Stimulated activated naive B cell treated with anti-CD40 and anti-IgM and Interleukin-4, amounts not matched to agents 10 μg/mL and 1 μg/mL and 100 μg/mL, for 72 hours (primary cell): ENCODE results near the gene GAS7.

ENCODE experiments used
- ATAC-seq, 2 donors: fragments of 150-1000 bp; cut with Tn5 transposase; replicated peaks; 2 replicates each; pipeline ENCODE4 v1.10.0; 2021; ENCODE audit warnings: moderate library complexity in 1 of 2
- DNase-seq: peaks from one replicate; pipeline ENCODE4 v3.0.0; 2021
- H3K27ac Mint-ChIP-seq: one replicate; pipeline ENCODE4 v1.8.0; 2022; ENCODE audit warnings: mild to moderate bottlenecking, mixed read lengths
- H3K27me3 Mint-ChIP-seq, 2 donors: one replicate each; pipeline ENCODE4 v1.8.0; 2022; ENCODE audit warnings: mixed read lengths in 2 of 2
- H3K36me3 Mint-ChIP-seq, 2 donors: one replicate each; pipeline ENCODE4 v1.8.0; 2022; ENCODE audit warnings: mixed read lengths in 2 of 2, mild to moderate bottlenecking in 1 of 2
- H3K4me1 Mint-ChIP-seq, 2 donors: one replicate each; pipeline ENCODE4 v1.8.0; 2022; ENCODE audit warnings: mixed read lengths in 2 of 2, mild to moderate bottlenecking in 1 of 2
- H3K4me3 Mint-ChIP-seq, 2 donors: one replicate each; pipeline ENCODE4 v1.8.0; 2022; ENCODE audit warnings: mild to moderate bottlenecking in 2 of 2, mixed read lengths in 2 of 2, moderate library complexity in 1 of 2
- H3K9me3 Mint-ChIP-seq, 2 donors: one replicate each; pipeline ENCODE4 v1.8.0; 2022; ENCODE audit warnings: mixed read lengths in 2 of 2, mild to moderate bottlenecking in 1 of 2

The GAS7 gene

DNA sequence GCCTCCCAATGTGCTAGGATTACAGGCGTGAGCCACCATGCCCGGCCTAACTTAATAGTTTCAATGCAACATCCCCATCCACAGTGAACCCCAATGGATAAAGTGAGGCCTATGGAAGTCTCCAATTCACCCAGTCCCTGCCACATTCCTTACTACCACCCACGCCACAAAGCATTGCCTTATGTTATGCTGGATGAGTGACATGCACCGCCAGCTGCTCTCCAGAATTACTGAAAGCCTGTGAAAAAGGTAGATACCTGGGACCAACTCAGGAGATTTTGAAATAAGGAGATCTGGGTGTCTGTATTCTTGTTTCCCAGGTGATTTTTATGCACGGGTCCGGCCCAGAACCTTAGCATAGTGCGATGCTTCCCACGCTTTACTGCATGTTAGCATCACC is 16.9 kb upstream of the GAS7 start:
- Mint-ChIP-seq H3K27ac (no peak overlapping the region), H3K4me3 (no peak overlapping the region), H3K27me3 (no peaks in the 10 kb centered on the region), H3K4me1 (peaks cover 0 to 2% of the 10 kb centered on the region in 2 donors), H3K9me3 (peaks cover 9 to 15% of the 10 kb centered on the region in 2 donors), H3K36me3 (peaks cover 5 to 7% of the 10 kb centered on the region in 2 donors)
- DNase-seq (no peak), ATAC-seq (no peak)

DNA sequence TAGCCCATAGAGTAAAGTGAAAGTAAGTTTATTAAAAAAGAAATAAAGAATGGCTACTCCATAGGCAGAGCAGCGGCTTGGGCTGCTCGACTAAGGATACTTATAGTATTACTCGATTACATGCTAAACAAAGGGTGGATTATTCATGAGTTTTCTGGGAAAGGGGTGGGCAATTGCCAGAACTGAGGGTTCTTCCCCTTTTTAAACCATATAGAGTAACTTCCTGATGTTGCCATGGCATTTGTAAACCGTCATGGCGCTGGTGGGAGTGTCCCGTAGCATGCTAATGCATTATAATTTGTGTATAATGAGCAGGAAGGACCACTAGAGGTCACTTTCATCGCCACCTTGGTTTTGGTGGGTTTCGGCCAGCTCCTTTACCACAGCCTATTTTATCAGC is 13.3 kb upstream of the GAS7 start:
- DNase-seq (no peak), ATAC-seq (no peak)
- peaks cover 0 to 2% of the 10 kb centered on the region in 2 donors for H3K4me1 Mint-ChIP-seq
- H3K36me3 Mint-ChIP-seq: no peaks in the 10 kb centered on the region
- H3K9me3 Mint-ChIP-seq: no peaks in the 10 kb centered on the region
- no peak overlapping the region for H3K4me3 Mint-ChIP-seq
- no peaks in the 10 kb centered on the region for H3K27me3 Mint-ChIP-seq
- no peak overlapping the region for H3K27ac Mint-ChIP-seq

DNA sequence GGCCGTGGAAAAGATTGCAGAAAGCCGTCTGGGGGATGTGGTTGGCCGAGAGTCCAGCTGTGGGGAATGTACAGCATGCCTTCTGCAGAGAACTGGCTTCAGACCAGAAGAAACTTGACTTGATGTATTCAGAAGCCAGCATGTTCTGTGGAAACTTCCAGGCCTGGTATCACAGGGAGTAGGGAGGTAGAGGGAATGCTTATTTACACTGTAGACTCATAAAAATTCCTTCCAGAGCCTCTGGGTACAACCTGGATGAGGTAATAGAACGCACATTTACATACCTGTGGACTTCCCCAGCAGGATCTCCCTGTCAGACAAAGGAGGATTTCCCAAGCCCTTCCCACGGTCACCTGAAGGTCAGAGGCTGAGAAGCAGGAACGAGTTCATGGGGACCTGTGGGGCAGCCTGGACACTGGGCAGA is 11.8 kb upstream of the GAS7 start:
- no peak for ATAC-seq

DNA sequence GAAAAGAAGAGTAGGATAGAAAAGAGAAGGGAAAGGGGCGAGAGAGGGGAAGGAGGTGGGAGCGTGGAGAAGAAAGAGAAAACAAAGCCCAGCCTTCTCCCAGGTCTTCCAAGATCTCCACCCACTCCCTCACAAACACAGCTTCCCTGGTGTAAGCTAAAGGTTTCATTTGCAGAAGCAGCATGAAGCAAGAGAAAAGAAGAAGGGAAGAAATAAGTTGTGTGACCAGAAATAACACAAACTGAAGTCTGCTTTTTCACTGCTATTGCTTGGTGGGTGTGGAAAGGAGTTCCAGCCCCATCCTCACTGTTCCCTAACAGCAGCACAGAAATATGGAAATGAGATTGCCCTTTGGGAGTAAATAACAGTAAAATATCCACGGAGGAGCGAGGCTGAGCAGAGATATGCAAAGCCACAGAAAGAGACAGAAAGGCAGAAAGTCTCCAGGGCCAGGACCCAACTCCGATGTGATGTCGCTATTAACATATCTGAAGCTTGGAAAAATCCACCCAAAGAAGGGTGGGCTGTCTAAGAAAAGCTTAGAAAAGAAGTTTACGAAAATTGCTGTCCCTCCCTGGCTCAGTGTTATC is 10.3 kb upstream of the GAS7 start:
- Mint-ChIP-seq H3K4me3 (no peak overlapping the region), H3K36me3 (no peaks in the 10 kb centered on the region), H3K4me1 (no peaks in the 10 kb centered on the region), H3K9me3 (peaks cover 4 to 7% of the 10 kb centered on the region in 2 donors), H3K27me3 (no peaks in the 10 kb centered on the region), H3K27ac (no peak overlapping the region)
- DNase-seq: no peak
- ATAC-seq: no peak

More for the DNA sequence above, 11.8 kb upstream of the GAS7 start:
- Mint-ChIP-seq H3K9me3 (peaks cover 2 to 4% of the 10 kb centered on the region in 2 donors), H3K36me3 (no peaks in the 10 kb centered on the region), H3K4me3 (no peak overlapping the region), H3K27ac (no peak overlapping the region), H3K4me1 (no peaks in the 10 kb centered on the region), H3K27me3 (no peaks in the 10 kb centered on the region)
- DNase-seq: no peak

DNA sequence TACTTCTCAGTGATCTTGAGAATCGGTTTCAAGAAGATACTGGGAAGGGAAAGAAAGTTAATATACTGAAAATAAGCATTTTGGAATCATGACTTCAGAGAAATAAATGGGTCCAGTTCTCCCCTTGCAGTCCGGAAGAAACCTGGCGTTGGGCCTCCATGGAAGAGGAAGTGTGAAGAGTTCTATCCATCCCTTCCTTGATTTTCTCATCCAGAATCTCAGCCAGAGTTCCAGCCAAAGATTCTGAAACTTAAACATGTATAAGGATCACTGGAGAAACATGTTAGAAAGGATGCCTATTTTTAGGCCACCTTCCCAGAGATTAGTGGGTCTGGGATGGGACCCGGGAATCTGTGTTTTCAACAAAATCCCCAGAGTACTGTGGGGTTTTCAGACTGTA is 8.7 kb upstream of the GAS7 start:
- Mint-ChIP-seq H3K4me3 (no peak overlapping the region), H3K36me3 (no peaks in the 10 kb centered on the region), H3K9me3 (peaks cover 4 to 7% of the 10 kb centered on the region in 2 donors), H3K27me3 (no peaks in the 10 kb centered on the region), H3K4me1 (no peaks in the 10 kb centered on the region), H3K27ac (no peak overlapping the region)
- ATAC-seq (no peak), DNase-seq (no peak)

DNA sequence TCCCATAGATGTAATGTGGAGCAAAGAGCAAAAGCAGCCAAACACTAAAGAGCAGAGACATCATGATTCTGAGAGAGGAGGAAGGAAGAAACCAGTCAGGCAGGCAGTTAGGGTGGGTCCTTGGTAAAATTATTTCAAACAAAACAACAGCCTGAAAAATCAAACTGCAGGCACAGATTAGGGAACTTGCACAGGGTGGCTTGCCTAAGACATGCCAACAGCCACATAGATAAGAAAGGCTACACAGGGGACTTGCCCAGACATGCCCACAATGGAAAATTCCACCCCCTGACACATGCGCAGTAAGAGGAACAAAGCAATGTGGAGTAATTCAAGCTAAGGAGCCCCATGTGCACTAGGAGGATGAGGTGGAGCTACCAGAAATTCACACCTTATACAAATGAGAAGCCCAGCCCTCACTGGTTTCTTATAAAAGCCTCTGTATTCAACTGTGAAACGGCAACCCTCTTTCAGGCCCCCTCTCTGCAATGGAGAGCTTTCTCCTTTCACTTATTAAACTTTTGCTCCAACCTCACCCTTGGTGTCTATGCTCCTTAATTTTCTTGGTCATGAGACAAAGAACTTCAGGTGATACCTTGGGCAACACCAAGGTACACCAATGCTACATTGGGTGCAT is 7.3 kb upstream of the GAS7 start:
- no peaks in the 10 kb centered on the region for H3K36me3 Mint-ChIP-seq
- DNase-seq: peak; percentile 49

DNA sequence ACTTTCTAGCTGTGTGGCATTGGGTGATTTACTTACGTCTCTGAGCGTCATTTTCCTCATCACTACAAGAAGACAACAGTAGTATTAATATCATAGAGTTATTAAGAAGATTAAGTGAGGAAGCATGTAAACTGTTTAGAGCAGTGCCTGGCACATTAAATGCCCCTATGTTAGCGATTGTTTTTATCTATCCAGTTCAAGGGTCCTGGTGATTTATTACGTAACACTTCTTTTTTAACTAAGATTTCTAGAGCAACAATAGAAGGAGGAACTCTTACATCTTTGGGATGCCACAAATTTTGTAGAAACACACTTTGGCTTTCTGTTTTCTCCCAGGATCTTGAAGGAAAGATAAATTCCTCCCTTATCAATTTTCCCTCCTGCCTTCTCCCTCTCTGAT is 3.3 kb upstream of the GAS7 start:
- DNase-seq (no peak), ATAC-seq (no peak)
- Mint-ChIP-seq H3K36me3 (peaks cover 0 to 3% of the 10 kb centered on the region in 2 donors), H3K4me3 (no peak overlapping the region), H3K27ac (no peak overlapping the region), H3K27me3 (peaks cover 9 to 18% of the 10 kb centered on the region in 2 donors), H3K9me3 (peaks cover 4 to 7% of the 10 kb centered on the region in 2 donors), H3K4me1 (peaks cover 5 to 13% of the 10 kb centered on the region in 2 donors)

More for the DNA sequence above, 7.3 kb upstream of the GAS7 start:
- ATAC-seq: peak; percentile 73 to 89
- no peaks in the 10 kb centered on the region for H3K27me3 Mint-ChIP-seq
- no peak overlapping the region for H3K4me3 Mint-ChIP-seq
- peaks cover 4 to 7% of the 10 kb centered on the region in 2 donors for H3K9me3 Mint-ChIP-seq
- H3K27ac Mint-ChIP-seq: no peak overlapping the region
- H3K4me1 Mint-ChIP-seq: no peaks in the 10 kb centered on the region

DNA sequence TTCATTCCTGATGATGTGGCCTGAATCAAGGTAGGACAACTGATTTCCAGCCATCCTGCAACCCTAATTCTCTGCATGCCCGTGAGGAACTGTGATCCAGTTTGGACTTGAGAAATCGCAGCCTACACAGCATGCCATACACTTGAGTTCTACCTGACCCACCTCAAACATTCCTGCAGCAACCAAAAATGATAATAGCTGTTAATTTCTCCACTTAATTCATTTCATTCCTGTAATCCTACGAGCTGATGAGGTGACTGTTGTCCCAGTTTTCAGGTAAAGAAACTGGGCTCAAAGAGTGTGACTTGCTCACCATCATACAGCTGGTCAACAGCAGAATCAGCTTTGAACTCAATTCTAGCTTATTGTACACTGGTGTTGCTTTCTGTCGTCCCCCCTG is 2.2 kb upstream of the GAS7 start:
- DNase-seq: no peak
- ATAC-seq: no peak
- no peak overlapping the region for H3K27ac Mint-ChIP-seq
- peaks cover 9 to 23% of the 10 kb centered on the region in 2 donors for H3K27me3 Mint-ChIP-seq
- H3K36me3 Mint-ChIP-seq: peaks cover 0 to 10% of the 10 kb centered on the region in 2 donors
- no peak overlapping the region for H3K4me3 Mint-ChIP-seq
- peaks cover 4 to 5% of the 10 kb centered on the region in 2 donors for H3K9me3 Mint-ChIP-seq
- H3K4me1 Mint-ChIP-seq: peaks cover 7 to 23% of the 10 kb centered on the region in 2 donors

DNA sequence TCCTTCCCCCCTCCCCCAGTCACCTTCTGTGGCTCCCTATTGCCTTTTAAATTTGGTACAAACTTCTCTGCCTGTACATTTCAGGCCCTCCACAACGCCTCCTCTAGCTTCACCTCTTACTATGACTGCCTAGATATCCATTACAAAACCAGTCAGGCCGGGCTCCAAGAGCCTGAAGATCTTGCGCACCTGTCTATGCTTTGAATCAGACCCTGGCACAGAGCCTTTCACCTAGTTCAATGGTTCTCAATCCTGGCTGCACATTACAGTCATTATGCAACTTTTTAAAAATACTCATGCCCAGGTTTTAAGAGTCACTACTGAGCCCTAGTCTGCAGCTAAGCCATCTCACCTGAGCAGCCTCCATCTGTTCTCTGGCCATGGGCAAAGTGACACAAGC is 1.6 kb upstream of the GAS7 start:
- Mint-ChIP-seq H3K9me3 (peaks cover 0 to 5% of the 10 kb centered on the region in 2 donors), H3K4me3 (peak overlapping the region in 1 of 2 donors; percentile 50), H3K36me3 (peaks cover 2 to 16% of the 10 kb centered on the region in 2 donors), H3K27ac (peak overlapping the region; percentile 87), H3K4me1 (peaks cover 7 to 23% of the 10 kb centered on the region in 2 donors), H3K27me3 (peaks cover 9 to 23% of the 10 kb centered on the region in 2 donors)
- DNase-seq (no peak), ATAC-seq (no peak)

DNA sequence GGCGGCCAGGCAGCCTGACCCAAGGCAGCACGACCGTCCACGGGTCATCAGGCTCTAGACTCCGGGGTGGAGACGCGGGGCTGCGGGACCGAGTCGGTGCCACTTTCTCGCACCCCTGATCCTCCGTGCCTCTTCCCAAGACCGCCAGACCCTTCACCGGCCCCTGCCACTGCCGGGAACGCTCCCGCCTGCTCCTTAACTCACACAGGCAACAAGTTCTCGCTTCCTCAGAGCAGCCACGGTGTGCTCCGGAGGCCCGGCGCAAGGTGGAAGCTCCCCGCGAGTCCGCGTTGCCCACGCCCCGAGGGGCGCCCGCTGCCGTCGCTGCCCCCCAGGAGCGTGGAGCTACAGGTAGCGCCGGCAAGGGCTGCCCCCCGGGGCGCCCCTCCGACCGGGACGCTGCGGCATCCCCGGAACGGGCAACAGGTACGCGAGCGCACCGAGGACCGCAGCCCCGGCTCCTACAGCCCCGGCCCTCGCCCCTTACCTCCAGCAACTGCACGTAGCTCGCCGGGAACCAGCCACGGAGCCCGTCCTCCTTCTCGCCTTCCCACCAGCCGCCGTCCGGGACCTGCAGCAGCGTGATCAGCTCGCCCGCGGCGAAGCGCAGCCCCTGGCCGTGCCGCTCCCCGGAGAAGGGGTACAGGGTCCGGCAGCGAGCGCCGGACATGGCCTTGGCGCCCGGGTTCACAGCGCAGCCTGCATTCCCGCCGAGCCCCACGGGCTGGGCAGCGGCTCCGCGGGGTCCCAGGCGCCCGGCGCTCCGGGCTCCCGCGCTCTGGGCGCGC is 491 bp downstream of the GAS7 start:
- H3K4me1 Mint-ChIP-seq: peaks cover 7 to 23% of the 10 kb centered on the region in 2 donors
- H3K4me3 Mint-ChIP-seq: peak overlapping the region; percentile 82 to 88
- ATAC-seq (peak; percentile 16 to 30), DNase-seq (no peak)
- H3K27me3 Mint-ChIP-seq: peaks cover 9 to 23% of the 10 kb centered on the region in 2 donors
- no peak overlapping the region for H3K27ac Mint-ChIP-seq
- H3K36me3 Mint-ChIP-seq: peaks cover 21 to 35% of the 10 kb centered on the region in 2 donors
- peaks cover 15 to 17% of the 10 kb centered on the region in 2 donors for H3K9me3 Mint-ChIP-seq

DNA sequence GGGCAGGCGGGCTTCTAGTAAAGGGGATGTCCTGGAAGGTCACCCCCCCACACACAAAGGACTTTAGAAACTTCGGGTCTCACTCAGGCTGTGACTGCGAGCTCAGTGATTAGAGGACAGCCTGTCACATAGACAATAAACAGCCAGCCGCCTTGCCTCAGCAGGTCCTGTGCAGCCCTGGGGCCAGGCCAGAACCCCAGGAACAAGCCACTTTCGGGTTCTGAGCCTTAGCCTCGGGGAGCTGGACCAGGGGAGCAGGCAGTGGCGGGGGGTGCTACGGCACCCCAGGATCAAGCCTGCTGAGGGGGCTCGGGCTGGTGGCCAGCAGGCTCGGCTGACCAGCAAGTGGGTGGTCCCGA is 1.1 kb downstream of the GAS7 start:
- peak overlapping the region; percentile 2 to 88 for H3K4me3 Mint-ChIP-seq
- peaks cover 15 to 20% of the 10 kb centered on the region in 2 donors for H3K9me3 Mint-ChIP-seq

DNA sequence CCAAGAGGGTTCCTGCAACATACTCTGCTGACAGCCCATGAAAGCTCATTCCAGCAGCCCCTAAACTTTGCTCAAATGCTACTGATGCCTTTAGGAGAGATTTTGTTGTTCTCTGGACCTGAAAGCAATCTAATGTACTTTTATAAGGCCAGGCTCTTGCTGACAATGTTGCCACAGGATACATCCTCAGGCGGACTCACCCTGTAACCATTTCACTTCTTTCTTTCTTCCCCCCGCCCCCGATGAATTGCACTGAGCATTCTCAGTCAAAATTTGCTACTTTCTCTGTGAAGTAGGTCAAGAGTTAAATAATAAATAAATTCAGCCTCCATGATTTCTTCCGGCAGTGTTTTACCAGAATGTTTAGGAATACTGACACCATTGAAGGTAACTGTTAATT is 1.5 kb downstream of the GAS7 start:
- DNase-seq: no peak
- peaks cover 21 to 35% of the 10 kb centered on the region in 2 donors for H3K36me3 Mint-ChIP-seq

More for the DNA sequence above, 1.1 kb downstream of the GAS7 start:
- Mint-ChIP-seq H3K27ac (no peak overlapping the region), H3K4me1 (peaks cover 7 to 23% of the 10 kb centered on the region in 2 donors), H3K27me3 (peaks cover 9 to 23% of the 10 kb centered on the region in 2 donors), H3K36me3 (peaks cover 21 to 35% of the 10 kb centered on the region in 2 donors)
- DNase-seq: no peak
- no peak for ATAC-seq

DNA sequence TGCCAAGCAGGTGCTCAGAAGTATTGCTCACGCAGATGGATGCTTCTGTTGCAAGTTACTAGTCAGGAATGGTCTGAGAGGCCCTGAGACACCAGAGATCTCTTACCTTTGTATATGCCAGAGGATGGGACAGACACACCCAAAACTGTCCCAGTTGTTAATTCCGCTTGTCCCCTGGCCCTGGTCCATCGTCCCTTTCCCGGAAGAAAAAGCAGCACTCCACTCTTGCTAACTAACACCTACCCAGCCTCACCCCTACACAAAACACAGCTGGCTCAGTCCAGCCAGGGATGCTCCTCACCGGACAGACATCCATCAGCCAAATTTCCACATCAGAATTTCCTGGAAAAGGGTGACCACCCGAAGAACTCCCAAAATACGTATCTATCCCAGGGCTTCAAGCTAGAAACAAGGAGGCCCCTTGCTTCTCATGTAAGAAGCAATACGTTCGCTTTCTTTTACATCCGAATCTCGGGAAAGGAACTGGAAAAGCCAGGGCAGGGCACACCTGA is 2.0 kb downstream of the GAS7 start:
- H3K4me3 Mint-ChIP-seq: no peak overlapping the region
- ATAC-seq: no peak
- no peak overlapping the region for H3K27ac Mint-ChIP-seq
- H3K36me3 Mint-ChIP-seq: peaks cover 21 to 35% of the 10 kb centered on the region in 2 donors
- peaks cover 15 to 20% of the 10 kb centered on the region in 2 donors for H3K9me3 Mint-ChIP-seq
- DNase-seq: no peak
- peaks cover 9 to 23% of the 10 kb centered on the region in 2 donors for H3K27me3 Mint-ChIP-seq
- H3K4me1 Mint-ChIP-seq: peaks cover 7 to 23% of the 10 kb centered on the region in 2 donors

More for the DNA sequence above, 1.5 kb downstream of the GAS7 start:
- peak overlapping the region; percentile 2 to 88 for H3K4me3 Mint-ChIP-seq
- no peak for ATAC-seq
- peaks cover 9 to 23% of the 10 kb centered on the region in 2 donors for H3K27me3 Mint-ChIP-seq
- H3K4me1 Mint-ChIP-seq: peaks cover 7 to 23% of the 10 kb centered on the region in 2 donors
- H3K27ac Mint-ChIP-seq: no peak overlapping the region
- peaks cover 15 to 20% of the 10 kb centered on the region in 2 donors for H3K9me3 Mint-ChIP-seq

DNA sequence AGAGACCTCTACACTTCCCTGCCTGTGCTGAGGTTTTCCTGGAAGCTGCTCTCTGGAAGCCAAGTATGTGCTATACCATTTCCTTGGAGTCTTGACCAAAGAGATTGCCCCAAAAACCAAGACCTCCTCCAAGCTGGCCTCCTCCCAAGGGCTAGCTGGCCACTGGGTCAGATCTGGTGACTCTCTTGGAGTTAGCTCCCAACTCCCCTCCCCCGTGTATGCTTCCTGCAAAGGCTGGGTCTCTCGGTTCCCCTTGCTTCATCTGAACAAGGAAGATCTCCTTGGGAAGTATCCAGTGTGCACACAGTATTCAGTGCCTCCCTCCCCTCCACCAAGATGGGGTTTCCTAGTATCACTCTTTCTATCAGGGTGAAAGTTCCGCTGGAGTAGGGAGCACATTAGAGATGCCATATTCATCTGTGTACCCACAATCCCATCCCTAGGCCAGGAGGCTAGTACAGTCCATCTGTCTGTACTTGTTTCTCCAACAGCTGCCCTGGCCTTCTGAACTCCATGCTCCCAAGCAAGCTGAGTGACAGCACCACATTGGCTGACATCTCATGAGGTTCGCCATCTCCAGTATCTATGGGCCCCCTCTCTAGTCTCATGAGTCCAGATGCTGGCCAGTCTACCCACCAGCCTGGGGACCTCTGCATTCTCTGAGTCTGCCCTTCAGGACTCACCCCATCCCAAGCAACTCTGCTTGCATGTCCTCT is 3.2 kb downstream of the GAS7 start:
- H3K9me3 Mint-ChIP-seq: peaks cover 15 to 20% of the 10 kb centered on the region in 2 donors

More for the DNA sequence above, 3.2 kb downstream of the GAS7 start:
- DNase-seq (no peak), ATAC-seq (no peak)
- H3K4me3 Mint-ChIP-seq: no peak overlapping the region
- peaks cover 7 to 23% of the 10 kb centered on the region in 2 donors for H3K4me1 Mint-ChIP-seq
- peaks cover 21 to 35% of the 10 kb centered on the region in 2 donors for H3K36me3 Mint-ChIP-seq
- H3K27me3 Mint-ChIP-seq: peaks cover 9 to 23% of the 10 kb centered on the region in 2 donors
- H3K27ac Mint-ChIP-seq: no peak overlapping the region
